Measurements from ENCODE around the gene SLC1A7.

The SLC1A7 gene

GRCh38 chr1:53114090-53114489, 28.3 kb downstream of the SLC1A7 start:
- DNase-seq (ENCODE audit: low read depth), result no peak
- H3K4me3 ChIP-seq (ENCODE audit: low read depth, low read length), result no peak overlapping the region
- no peak for TF ChIP-seq CTCF (IDR thresholded peaks at IDR 0.05; ENCODE audit: control insufficient read depth, extremely low read depth, insufficient read depth)

DNA sequence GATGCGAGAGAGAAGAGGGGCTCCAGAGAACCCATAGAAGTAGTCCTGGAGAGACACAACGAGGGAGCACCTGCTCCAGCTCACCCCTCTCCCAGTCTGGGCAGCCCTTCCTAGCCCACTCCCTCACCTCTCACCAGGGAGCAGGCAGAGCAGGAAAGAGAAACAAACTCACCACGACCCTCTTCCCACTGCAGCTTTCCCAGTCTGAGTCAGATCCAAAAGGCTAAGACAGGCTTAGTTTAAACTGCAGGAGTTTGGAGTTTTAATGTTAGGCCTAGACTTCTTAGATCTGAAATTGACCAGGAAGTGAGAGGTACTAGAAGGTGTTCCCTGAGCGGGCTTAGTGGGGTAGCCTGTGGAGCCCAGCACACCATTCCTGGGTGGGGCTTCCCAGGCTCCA, 29.6 kb downstream of the SLC1A7 start:
- no peak overlapping the region for H3K4me3 ChIP-seq (ENCODE audit: low read depth, low read length)
- TF ChIP-seq CTCF (IDR thresholded peaks at IDR 0.05; ENCODE audit: control insufficient read depth, extremely low read depth, insufficient read depth), result no peak
- DNase-seq (ENCODE audit: low read depth), result no peak

DNA sequence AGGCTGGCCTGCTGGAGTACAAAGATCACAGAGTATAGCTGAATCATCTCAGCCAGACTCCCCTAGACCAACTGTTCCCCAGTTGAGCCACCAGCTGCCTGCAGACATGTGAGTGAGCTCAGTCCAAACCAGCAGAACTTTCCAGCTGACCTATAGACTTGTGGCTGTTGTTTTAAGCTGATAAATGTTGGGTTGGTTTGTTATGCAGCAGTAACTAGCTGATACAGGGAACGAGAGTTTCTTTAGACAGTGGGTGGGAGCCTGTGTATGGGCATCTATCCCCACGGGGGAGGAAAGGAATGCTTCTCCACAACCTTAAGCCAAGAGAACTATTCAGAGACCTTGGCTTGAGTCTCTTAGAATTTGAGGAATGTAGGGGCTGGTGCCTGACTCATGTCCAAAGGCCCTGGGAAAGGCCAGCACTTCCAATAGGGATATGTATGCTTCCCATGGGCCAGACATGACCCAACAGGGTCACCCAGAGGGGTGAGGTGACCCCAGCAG, 30.1 kb downstream of the SLC1A7 start:
- no peak overlapping the region for H3K4me3 ChIP-seq (ENCODE audit: low read depth, low read length)
- DNase-seq (ENCODE audit: low read depth), result no peak
- TF ChIP-seq CTCF (IDR thresholded peaks at IDR 0.05; ENCODE audit: control insufficient read depth, extremely low read depth, insufficient read depth), result no peak

GRCh38 chr1:53111693-53112092, 30.7 kb downstream of the SLC1A7 start:
- no peak for TF ChIP-seq CTCF (IDR thresholded peaks at IDR 0.05; ENCODE audit: control insufficient read depth, extremely low read depth, insufficient read depth)
- no peak overlapping the region for H3K4me3 ChIP-seq (ENCODE audit: low read depth, low read length)
- DNase-seq (ENCODE audit: low read depth), result no peak

GRCh38 chr1:53111073-53111556, 31.3 kb downstream of the SLC1A7 start:
- TF ChIP-seq CTCF (IDR thresholded peaks at IDR 0.05; ENCODE audit: control insufficient read depth, extremely low read depth, insufficient read depth), result no peak
- H3K4me3 ChIP-seq (ENCODE audit: low read depth, low read length), result no peak overlapping the region
- no peak for DNase-seq (ENCODE audit: low read depth)

DNA sequence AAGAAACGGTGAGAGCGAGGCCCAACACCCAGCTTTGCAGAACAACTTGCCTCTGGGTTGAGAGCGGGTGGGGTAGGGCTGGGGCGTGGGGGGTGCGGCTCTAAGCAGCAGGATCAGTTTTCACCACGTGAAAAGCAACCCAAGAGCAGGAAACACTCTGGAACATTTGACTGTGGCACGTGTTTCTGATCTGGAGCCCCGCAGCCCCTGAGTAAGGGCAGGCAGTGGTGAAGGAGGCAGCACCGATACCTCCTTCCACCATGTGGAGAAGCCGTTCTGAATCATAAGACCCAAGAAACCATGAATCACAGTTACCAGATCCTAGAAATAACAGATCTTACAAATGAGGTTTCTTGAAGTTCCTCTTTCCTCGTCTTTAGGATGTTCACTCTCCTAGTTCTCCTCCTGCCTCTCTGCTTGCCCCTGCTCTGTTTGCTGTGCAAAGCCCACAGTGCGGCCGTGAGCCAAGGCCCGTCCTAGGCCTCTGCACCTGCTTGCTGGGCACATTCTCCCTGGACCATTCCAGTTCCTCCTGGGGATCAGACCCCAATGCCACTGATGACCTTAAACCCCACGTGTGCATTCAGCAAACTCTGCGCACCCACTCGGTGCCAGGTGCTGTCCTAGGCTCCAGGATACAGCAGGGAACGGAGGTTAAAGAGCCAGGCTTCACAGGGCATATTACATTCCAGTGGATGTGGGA, 31.9 kb downstream of the SLC1A7 start:
- DNase-seq (ENCODE audit: low read depth), result no peak
- no peak overlapping the region for H3K4me3 ChIP-seq (ENCODE audit: low read depth, low read length)
- no peak for TF ChIP-seq CTCF (IDR thresholded peaks at IDR 0.05; ENCODE audit: control insufficient read depth, extremely low read depth, insufficient read depth)

Measured in LNCaP clone FGC (cell line).